HG03457 (cell line): ENCODE data around the gene SLC46A1.

Source experiments
- ATAC-seq: cut with Tn5 transposase; IDR thresholded peaks from one replicate; pipeline ENCODE4 v1.9.1; 2021; ENCODE audit warnings: moderate number of reproducible peaks; ENCODE audit not compliant: unreplicated experiment

Gene SLC46A1

DNA sequence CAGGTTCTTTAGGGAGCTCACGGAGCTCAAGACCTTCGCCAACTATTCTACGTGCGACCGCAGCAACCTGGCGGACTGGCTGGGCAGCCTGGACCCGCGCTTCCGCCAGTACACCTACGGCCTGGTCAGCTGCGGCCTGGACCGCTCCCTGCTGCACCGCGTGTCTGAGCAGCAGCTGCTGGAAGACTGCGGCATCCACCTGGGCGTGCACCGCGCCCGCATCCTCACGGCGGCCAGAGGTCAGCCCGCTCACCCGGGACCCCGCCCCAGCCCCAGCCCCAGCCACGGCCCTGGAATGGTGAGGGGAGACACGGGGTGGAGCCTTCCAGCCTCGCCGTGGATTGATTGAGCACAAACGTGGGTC is 21.0 kb downstream of the SLC46A1 start:
- no peak for ATAC-seq

DNA sequence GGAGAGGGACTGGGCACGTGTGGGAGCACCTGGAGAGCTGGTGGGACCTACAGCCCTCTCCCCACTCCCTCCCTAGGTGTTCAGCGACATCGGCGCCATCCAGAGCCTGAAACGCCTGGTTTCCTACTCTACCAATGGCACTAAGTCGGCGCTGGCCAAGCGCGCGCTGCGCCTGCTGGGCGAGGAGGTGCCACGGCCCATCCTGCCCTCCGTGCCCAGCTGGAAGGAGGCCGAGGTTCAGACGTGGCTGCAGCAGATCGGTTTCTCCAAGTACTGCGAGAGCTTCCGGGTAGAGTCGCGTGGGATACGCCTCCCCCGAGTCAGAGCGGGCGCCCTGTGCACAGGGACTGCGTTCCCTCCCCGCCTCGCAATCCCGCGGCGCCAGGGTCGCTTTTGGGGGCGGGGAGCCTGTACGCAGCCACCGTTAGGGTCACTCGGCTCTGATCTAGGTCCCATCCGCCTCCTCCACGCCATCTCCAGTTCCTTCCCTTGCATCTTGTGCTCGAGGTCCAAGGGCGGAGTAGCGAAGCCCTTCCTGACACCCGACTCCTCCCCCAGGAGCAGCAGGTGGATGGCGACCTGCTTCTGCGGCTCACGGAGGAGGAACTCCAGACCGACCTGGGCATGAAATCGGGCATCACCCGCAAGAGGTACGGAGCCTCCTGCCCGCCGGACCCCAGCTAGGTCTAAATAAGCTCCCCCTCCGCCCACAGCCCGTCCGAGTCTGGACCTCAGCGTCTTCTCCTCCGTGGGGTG is 21.6 kb downstream of the SLC46A1 start:
- peak; percentile 51 for ATAC-seq

DNA sequence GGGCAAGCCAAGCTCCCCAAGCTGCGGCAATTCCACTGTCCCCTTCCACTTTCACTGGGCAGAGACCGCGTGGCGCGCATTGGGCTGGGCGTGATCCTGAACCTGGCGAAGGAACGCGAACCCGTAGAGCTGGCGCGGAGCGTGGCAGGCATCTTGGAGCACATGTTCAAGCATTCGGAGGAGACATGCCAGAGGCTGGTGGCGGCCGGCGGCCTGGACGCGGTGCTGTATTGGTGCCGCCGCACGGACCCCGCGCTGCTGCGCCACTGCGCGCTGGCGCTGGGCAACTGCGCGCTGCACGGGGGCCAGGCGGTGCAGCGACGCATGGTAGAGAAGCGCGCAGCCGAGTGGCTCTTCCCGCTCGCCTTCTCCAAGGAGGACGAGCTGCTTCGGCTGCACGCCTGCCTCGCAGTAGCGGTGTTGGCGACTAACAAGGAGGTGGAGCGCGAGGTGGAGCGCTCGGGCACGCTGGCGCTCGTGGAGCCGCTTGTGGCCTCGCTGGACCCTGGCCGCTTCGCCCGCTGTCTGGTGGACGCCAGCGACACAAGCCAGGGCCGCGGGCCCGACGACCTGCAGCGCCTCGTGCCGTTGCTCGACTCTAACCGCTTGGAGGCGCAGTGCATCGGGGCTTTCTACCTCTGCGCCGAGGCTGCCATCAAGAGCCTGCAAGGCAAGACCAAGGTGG is 24.7 kb downstream of the SLC46A1 start:
- ATAC-seq = no peak

DNA sequence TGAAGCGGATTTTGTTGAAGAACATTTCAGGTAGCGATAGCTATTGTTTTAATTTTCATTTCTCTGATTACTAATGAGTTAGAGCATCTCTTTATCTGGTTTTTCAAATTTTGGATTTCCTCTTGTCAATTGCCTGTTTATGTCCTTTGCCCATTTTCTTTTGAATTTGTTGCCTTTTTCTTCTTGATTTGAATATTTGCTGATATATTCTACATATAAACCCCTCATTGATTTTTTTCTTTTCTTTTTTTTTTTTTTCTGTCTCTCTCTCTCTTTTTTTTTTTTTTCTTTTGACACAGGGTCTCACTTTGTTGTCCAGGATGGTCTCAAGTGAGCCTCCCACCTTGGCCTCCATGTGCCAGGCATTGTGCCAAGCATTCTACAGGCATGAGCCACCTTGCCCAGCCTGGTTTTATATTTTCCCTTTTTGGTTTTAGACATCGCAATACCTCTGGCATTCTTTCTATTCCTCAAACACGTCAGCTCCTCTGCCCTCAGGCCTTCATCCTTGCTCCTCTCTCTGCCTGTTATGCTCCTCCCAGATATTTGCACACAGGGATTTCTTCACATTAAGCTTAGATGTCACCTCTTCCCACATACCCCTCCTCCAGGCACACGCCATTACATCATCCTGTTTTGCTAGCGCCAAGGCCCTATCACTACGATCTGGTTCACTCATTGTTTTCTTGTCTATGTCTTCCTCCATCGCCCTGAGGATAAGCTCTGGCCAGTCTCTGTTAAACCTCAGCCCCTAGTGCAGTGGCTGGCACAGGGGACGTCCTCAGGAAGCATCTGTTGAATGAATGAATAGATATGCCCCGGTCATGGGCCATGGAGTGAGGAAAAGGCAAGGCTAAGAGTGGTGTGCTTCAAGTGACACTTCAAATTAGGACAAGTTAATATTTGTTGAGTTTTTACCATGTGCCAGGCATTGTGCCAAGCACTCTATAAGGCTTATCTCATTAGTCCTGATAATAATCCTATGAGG is 25.9 kb downstream of the SLC46A1 start:
- ATAC-seq = no peak

DNA sequence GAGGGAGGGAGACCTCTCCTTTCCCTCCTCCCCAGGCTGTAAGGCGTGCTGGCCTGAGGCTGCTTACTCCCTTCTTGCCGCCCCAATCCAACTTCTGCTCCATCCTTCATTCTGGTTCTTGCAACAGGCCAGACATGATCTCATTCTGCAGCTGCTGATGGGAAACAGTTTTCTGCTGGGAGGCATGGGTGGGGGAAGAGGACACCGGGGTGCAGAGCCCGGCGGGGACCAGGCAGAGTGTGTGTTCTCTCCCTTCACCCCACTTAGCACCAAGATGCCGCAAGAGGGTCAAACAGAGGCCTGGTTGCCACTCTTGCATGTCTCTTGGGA is 33.1 kb downstream of the SLC46A1 start:
- ATAC-seq = no peak

DNA sequence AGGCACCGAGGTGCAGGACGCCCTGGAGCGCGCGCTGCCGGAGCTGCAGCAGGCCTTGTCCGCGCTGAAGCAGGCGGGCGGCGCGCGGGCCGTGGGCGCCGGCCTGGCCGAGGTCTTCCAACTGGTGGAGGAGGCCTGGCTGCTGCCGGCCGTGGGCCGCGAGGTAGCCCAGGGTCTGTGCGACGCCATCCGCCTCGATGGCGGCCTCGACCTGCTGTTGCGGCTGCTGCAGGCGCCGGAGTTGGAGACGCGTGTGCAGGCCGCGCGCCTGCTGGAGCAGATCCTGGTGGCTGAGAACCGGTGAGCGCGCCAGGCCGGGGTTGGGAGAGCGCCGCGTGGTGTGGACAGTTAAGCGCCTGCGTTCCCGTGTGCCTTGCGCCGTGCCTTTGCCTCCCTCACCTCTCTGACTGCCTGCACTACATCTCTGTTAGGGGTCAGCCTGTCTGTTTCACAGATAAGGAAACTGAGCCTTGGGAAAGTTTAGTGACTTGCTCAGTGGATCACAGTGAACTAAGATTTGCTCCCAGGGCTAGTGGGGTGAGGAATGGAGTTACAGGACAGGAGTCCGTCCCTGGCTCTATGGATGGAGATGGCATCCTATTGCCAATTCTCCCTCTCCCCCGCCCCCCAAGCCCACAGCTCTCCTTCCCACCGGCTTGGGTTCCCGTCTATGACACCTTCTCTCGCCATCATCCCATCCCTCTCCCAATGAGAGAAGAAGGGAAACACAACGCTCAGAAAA is 33.6 kb downstream of the SLC46A1 start:
- no peak for ATAC-seq

DNA sequence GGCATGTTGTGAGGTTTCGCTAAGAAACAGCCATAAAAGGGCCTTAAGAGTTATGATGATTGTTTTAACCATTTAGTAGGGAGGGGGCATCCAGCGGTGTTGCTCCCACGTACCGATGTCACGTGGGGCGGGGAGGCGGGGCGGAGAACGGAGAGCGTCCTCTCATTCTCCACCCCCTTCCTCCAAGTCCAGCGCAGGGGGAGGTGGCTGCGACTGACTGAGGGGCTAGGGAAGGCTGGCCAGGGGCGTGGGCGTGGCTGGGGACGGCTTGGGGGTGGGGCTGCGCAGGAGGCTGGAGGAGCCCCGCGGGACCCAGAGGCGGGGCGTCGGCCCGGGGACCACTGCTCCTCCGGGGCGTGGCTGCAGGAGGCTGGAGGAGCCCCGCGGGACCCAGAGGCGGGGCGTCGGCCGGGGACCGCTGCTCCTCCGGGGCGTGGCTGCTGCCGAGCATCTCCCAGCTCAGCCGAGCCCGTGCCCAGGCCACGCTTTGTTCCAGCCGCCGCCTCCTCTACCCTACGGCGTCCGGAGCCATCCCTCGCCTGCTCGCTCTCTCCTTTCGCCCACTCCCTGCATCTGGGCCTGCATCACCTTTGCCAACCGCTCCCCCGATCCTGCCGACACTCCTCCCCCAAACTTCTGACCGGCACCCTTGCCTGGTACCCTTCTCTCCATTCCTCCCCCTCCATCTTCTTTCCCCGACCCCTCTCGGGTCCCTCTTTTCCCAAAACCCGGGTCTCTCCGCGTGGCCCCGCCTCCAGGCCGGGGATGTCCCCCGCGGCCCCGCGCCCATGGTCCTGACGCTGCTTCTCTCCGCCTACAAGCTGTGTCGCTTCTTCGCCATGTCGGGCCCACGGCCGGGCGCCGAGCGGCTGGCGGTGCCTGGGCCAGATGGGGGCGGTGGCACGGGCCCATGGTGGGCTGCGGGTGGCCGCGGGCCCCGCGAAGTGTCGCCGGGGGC is 34.5 kb downstream of the SLC46A1 start, which contains the start of gene SARM1:
SARM1 (plus strand) TSS at position 450 of the 958 bp plus-strand sequence; CDS start at position 789, 339 bp downstream.
- no peak for ATAC-seq

DNA sequence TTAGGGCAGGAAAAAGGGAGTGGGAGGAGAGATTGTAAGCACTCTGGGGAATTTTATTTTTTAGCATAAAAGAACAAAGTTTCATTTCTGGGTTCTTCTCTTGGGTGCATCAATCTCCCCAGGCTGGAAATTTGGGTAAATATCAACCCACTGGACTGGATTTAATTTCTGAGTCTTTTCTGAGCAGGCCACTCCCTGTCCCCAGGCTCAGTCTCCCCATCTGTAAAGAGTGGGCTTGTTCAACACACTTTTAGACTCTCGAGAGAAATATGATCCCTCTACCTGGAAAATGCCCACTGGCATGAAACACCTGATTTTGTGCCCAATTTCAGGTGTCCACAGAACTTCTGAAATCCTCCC is 35.3 kb downstream of the SLC46A1 start:
- no peak for ATAC-seq

DNA sequence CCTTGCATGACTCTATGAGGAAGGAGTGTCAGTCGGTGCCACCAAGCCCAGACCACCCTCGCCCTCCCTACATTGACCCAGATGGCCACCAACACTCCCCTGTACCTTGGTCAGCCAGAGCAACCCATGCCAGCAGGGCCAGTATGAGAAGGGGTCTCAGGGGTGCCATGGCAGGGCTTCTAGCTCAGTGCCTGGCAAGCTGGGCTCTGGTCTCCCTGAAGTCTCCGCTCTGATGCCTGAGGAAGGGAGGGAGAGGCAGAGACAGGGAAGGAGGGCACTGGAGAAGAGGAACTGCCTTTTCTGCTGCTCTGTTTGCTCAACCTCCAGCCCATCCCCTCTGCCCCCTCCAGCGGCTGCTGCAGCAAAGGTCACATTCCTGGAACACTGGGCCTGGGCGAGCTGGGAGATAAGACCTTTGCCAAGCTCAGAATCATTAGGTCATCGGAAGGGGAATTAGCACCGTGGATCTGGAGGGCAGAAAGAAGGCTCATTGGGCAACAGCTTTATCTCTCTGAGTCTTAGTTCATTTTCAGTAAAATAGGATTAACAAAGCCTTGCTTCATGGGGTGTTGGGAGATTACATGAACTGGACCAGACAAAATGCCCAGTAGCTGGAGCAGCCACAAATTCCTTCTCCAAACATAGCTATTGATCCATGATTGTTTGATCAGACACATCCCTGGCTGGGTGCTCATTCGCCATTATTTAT is 35.8 kb downstream of the SLC46A1 start, which contains the start of gene VTN:
VTN (minus strand) TSS at position 273 of the 709 bp plus-strand sequence; CDS start at position 169, 104 bp downstream.
- no peak for ATAC-seq

DNA sequence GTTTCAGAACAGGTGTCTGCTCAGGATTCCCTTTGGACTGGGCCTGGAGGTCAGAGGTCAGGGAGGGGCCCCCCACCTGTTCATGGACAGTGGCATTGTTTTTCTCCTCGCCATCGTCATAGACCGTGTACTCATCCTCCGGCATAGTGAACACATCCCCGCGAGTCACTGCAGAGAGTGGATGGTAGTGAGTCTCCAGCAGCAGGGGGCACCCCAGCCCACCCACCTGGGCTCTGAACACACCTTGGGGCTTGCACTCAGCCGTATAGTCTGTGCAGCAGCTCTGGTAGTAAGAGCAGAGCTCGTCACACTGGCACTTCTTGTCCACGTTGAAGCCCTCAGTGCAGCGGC is 36.4 kb downstream of the SLC46A1 start:
- ATAC-seq = no peak

DNA sequence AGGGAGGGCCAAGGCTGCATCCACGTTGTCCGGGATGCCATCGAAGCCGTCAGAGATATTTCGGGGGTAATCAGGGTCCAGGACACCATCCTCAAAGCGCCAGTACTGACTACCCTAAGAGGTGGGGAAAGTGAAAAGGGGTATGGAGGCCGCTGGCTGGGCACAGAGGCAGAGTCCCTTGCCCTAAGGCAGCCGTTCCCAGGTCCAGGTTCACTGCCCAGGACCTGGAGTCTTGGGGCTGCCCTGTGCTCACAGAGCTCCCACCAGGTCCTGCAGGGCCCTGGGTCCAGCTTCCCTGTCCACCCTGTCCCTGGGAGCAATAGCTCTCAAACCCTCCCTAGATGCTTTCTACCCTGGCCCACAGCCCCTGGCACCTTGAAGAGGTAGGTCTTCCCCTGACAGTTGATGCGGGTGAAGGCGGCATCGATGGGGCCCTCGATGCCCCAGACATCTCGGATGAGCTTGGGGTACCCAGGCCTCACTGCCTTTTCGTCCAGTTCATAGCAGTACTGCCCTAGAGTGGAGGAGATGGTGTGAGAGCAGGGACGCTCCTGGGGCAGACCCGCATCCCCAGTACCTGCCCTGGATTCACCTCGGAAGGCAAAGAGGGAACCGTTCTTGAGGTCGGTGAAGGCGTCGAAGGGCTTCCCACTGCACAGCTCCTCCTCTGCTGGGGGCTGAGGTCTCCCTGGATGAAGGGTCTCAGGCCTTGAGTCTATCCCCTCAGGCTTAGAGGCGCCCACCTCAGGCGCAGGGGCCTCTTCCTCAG is 36.9 kb downstream of the SLC46A1 start:
- no peak for ATAC-seq

DNA sequence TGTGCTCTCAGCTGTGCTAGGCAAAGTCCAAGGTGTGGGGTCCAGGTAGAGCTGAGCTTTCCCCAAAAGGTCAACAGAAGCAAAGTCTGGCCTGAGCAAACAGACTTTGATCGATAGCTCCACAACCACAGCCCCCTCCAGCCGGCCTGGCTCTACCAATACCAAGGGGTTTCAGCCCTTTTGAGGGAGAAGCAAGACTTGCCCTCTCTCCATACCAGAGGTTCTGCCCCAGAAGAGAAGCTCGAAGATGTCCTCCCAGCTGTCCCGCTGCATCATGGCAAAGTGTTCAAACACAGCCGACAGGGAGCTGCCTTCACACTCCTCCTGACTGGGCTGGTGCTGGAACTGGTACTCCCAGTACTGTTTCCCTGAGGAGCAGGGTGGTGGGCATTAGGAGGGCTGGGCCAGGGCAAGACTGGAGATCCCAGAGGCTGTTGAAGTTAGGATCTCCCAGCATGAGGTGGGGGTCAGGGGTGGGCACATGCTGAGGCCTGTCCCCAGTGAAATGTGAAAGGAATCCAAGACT is 37.6 kb downstream of the SLC46A1 start:
- no peak for ATAC-seq

DNA sequence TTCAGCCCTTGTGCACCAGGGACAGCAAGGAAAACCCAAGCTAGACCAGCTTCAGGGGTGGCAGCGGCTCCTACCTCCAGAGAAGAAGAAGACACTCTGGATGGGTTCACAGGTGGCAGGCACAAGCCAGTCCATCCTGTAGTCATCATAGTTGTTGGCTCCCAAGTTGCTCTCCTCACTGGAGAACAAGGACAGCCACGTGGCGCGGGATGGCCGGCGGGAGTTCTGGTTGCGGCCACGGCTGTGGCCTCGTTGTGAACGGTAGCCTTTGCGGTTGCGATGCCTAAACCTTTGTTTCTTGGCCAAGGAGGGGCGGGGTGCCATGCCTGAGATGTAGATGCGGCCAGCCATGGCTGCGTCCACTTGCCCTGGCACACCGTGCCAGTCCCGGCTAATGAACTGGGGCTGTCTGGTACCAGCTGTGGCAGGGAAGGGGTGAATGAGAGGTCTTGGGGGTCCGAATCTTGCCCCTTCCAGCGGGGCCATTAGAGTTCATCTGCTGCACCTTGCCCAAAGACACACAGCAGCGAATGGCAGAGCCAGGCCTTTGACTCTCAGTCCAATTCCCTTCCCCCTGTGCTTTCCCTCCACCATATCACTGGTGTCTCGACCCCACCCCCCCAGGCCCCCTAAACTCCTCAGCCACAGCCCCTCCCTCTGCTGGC is 38.2 kb downstream of the SLC46A1 start:
- no peak for ATAC-seq

DNA sequence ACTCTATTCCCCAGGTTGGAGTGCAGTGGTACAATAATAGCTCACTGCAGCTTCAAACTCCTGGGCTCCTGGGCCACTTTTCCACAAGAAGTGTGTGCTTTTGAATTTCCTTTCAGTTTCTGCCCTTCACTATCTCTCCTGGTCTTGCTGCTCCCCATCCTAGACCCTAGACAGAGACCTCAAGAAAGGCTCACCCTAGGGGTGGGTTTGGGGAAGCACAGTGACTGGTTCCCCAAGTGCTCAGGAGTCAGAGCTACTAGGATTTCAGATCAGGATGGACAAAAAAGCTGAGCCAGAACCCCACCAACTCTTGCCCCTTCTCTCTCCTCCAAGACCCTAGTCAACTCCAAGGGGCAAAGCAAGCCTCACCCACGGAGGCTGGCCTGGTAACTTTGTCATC is 39.4 kb downstream of the SLC46A1 start:
- ATAC-seq = no peak

DNA sequence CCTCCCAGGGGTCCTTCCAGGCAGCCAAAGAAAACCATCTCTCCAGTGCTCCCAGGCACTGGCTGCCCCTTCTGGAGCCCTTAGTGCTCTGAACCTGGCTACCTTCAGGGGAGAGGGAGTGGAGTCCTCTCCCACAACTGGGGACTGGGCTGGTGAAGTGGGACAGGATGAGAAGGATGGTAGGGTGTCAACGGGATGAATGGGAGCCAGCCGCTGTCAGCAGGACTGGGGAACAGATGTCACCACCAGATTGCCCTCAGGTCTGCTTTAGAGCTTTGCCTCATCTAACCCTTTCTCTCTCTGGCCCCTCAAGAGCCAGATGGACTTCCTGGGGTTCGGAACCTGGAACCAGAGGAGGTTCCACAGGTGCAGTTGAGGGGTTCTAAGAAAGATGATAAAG is 40.5 kb downstream of the SLC46A1 start:
- no peak for ATAC-seq

DNA sequence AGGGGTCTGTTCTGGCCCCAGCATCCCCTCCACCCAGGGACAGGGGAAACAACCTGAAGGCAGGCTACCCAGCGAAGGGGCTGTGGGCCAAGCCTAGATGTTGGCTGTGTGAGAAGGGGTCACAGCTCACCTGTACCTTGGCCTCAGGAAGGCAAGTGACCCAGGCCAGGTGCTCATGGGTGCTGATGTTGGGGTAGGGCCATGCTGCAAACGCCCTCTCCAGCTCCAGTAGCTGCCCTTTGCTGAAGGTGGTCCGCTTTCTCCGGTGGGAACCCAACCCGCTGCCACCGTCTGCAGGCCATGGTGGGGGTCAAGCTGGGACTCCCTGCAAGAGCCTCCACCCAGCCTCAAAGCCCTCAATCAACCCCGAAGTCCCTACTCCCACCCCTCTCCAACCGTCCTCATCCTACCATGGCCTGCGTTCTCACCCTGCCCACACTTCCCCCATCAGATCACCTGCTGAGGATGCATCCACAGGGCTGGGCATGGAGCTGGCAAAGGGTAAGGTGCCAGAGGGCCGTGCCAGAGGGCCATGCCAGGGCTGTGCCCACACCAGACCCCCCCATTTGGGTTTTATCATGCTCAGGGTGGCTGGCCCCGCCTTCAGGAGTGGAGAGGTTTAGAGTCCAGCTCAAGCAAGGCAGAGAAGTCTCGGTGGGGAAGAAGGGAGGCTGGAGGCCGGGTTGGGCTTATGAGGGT is 41.2 kb downstream of the SLC46A1 start, which contains the start of gene SEBOX:
SEBOX (minus strand) TSS at position 535 of the 699 bp plus-strand sequence; CDS start at position 487, 48 bp downstream.
- no peak for ATAC-seq
